Measurements from ENCODE around the gene TEKT3.

The TEKT3 gene

DNA sequence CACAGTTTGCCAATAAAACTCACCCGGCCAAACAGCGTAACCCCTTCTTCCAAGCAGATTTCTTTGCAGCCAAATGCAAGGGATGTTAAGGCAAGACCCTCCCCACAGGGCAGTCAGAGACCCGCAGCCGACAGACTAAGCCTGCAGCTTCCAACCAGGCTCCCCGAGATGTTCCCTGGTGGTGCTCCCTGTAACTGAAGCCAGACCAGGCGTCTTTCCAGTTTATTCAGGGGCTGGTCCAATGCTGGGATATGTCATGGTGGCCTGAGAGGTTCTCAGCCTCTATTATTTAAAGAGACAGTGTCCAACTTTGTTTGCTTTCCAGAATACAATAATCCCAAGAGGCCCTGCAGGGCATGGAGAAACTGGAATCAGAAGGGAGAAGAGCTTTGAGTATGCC is 76.3 kb downstream of the TEKT3 start, which contains the start of gene PMP22:
Gene PMP22, minus strand, starts transcription at position 196 of the 400 bp plus-strand sequence. CDS start 4,599 bp downstream, outside the sequence.
- TF ChIP-seq, protein P1, sequence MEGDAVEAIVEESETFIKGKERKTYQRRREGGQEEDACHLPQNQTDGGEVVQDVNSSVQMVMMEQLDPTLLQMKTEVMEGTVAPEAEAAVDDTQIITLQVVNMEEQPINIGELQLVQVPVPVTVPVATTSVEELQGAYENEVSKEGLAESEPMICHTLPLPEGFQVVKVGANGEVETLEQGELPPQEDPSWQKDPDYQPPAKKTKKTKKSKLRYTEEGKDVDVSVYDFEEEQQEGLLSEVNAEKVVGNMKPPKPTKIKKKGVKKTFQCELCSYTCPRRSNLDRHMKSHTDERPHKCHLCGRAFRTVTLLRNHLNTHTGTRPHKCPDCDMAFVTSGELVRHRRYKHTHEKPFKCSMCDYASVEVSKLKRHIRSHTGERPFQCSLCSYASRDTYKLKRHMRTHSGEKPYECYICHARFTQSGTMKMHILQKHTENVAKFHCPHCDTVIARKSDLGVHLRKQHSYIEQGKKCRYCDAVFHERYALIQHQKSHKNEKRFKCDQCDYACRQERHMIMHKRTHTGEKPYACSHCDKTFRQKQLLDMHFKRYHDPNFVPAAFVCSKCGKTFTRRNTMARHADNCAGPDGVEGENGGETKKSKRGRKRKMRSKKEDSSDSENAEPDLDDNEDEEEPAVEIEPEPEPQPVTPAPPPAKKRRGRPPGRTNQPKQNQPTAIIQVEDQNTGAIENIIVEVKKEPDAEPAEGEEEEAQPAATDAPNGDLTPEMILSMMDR (IDR thresholded peaks at IDR 0.05; ENCODE audit: insufficient read depth, low read depth, low read length, missing control alignments), result no peak
- no peak within 1 kb of the TSS for H3K4me3 ChIP-seq (ENCODE audit: low read length)
- no peak for DNase-seq (ENCODE audit: low read depth)

DNA sequence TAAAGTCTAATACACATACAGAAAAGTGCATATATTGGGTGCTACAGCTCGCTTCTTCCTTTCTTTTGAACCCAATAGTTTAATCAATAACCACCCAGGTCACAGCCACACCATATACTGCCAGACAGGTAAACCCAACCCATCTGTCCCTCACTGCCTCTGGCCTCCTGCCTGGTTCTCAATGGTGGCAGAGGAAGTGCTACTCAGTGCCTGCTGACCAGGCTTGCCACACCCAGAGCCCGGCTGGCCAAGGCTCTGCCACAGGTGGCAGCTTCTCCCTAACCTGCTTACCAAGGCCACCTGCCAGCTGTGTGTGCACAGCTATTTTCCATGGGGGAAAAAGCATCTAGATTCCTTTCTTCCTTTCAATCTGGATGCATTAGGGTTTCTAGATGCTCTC is 76.9 kb downstream of the TEKT3 start:
- no peak overlapping the region for H3K4me3 ChIP-seq (ENCODE audit: low read length)
- TF ChIP-seq, protein P1 (IDR thresholded peaks at IDR 0.05; ENCODE audit: insufficient read depth, low read depth, low read length, missing control alignments), result no peak
- DNase-seq (ENCODE audit: low read depth), result no peak

DNA sequence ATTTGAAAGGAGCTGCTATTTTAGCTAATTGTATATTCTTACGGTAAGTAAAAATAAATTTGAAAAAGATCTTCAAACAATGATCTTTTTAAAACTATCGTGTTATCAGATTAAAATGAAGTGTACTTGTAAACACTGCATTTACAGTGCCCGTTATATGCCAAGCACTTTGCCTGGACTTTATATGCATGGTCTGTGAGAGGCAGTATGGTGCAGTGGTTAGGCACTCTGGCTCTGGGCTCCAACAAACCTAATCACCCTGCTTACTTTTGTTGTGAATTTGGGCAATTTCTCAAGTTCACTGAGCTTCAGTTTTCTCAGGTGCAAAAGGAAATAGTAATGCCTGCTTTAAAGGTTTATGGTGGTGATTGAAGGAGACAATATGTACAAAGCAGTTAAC is 77.7 kb downstream of the TEKT3 start:
- no peak overlapping the region for H3K4me3 ChIP-seq (ENCODE audit: low read length)
- TF ChIP-seq, protein P1 (IDR thresholded peaks at IDR 0.05; ENCODE audit: insufficient read depth, low read depth, low read length, missing control alignments), result no peak
- DNase-seq (ENCODE audit: low read depth), result no peak

DNA sequence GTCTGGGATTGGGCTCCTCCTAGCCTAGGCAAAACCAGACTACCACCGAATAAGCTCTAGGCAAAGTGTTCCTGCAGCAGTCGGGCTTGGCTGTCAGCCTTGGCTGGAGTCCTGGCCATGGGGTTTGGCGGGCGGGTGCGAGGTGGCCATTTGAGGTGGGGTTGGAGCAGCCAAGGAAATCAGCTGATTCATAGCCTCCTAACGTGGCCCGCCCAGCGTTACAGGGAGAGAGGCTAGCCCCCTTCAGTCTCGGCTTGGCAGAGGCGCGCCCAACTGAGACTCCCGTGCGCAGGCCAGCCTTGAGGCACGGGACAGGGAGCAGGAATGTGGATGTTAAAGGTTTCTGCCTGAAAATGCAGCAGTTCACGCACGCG is 78.2 kb downstream of the TEKT3 start:
- TF ChIP-seq, protein P1 (IDR thresholded peaks at IDR 0.05; ENCODE audit: insufficient read depth, low read depth, low read length, missing control alignments), result no peak
- DNase-seq (ENCODE audit: low read depth), result no peak
- H3K4me3 ChIP-seq (ENCODE audit: low read length), result no peak overlapping the region

DNA sequence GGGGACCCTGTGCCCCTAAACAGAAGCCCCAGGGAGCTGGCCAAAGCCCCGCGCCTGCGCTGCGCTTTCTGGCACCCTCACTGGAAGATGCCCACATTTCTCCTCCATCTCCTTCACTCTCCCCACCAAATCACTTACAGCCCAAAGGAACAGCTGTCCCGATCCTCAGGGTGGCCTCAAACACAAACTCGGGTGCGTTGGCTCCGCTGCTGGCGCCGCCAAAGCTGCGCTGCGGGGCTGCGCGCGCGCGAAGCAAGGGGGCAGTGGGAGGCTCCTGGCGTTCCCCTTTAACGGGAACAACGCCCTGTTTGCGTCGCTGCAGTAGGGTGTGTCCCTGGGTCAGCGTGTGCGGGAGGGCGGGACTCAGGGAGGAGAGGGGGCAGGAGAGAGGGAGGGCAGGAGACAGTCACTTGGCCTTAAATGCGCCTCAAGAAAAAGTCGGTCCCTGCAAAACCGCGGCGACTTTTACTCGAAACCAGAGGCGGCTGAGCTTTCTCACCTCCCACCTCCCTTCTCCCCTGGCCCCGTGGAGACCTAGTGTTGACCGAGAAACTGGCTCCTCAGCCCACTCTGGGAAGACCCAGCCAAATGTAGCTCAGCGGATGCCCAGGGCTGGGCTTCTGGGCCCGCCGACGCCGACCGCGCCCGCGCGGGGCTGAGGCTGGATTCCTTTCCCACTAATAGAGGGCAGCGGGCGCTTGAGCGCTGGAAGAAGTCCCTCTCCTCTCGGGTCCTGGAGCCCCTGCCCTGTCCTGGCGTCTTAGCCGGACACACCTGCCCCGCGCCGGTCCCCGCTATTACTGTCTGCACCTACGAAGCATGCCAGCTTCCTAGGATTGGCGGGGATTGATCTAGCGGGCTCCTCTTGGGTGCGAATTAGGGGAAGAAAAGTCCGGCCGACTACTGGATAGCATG is 78.8 kb downstream of the TEKT3 start:
- TF ChIP-seq, protein P1 (IDR thresholded peaks at IDR 0.05; ENCODE audit: insufficient read depth, low read depth, low read length, missing control alignments), result no peak
- peak; percentile 27 for DNase-seq (ENCODE audit: low read depth)
- H3K4me3 ChIP-seq (ENCODE audit: low read length), result no peak overlapping the region

DNA sequence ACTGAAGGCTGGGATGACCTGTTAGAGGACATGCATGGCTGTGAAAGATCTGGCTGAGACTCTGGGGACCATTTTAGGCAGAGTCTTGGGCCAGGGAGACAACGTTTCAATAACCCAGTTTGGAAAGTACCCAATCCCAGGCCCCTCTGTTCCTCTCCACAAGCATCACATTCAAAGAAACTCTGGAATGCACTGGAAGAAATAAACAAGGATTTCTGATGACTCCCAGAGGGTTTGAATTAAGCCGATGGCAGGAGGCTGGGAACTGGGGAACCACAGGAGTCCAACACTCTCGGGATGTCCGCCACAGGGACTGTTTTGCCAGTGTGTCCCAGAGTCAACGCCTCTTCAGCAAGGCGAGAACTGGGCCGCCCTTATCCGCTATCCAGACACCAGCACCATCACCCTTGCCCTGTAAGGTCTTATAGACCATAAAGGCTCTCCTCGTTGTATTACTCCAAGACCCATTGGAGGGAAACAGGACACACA is 79.6 kb downstream of the TEKT3 start:
- no peak overlapping the region for H3K4me3 ChIP-seq (ENCODE audit: low read length)
- TF ChIP-seq, protein P1 (IDR thresholded peaks at IDR 0.05; ENCODE audit: insufficient read depth, low read depth, low read length, missing control alignments), result no peak
- no peak for DNase-seq (ENCODE audit: low read depth)

Data from epithelial cell of esophagus (primary cell).